Suprapubic skin (tissue), 4 donors: ENCODE measurements around the gene BCAM. TPM values are rescaled to one million over a fixed set of nuclear protein-coding genes. Genes with fewer than 3 reads are reported as not detected.
A peak's percentile ranks its signal among the peaks of the same experiment; 100 is the strongest.

Experiments
- DNase-seq, 2 donors: peaks; one replicate each; pipeline ENCODE4 v3.0.0-alpha.2; 2019; ENCODE audit warnings: low spot score in 2 of 2
- H3K27ac ChIP-seq: fragments of 200-600 bp; sonication (generic); one replicate; pipeline ENCODE4 v1.5.1; 2019
- H3K27me3 ChIP-seq: fragments of 200-600 bp; sonication (generic); one replicate; pipeline ENCODE4 v1.5.1; 2019
- H3K36me3 ChIP-seq: fragments of 200-600 bp; sonication (generic); one replicate; pipeline ENCODE4 v1.5.1; 2019
- H3K4me1 ChIP-seq: fragments of 200-600 bp; sonication (generic); one replicate; pipeline ENCODE4 v1.5.1; 2019
- H3K4me3 ChIP-seq: fragments of 200-600 bp; sonication (generic); one replicate; pipeline ENCODE4 v1.5.1; 2019; ENCODE audit warnings: mild to moderate bottlenecking
- H3K9me3 ChIP-seq: fragments of 200-600 bp; sonication (generic); one replicate; pipeline ENCODE4 v1.5.1; 2019
- CTCF ChIP-seq, 2 donors: fragments of 200-600 bp in 1 of 2; fragments of 450-650 bp in 1 of 2; sonication (generic) in 1 of 2; IDR thresholded peaks; one replicate each; pipeline ENCODE4 v1.5.1; 2016 to 2019; ENCODE audit warnings: antibody characterized with exemption in 2 of 2, mild to moderate bottlenecking in 1 of 2, moderate library complexity in 1 of 2
- EP300 ChIP-seq: sonication (generic); formaldehyde crosslinking; IDR thresholded peaks from one replicate; pipeline ENCODE4 v1.6.1; 2017; ENCODE audit warnings: antibody characterized with exemption
- POLR2A ChIP-seq, 2 donors: fragments of 450-650 bp; IDR thresholded peaks; one replicate each; pipeline ENCODE4 v1.6.1; 2017; ENCODE audit warnings: antibody characterized with exemption in 2 of 2, mild to moderate bottlenecking in 2 of 2, moderate library complexity in 2 of 2
- POLR2AphosphoS5 ChIP-seq, 3 donors: sonication (generic); formaldehyde crosslinking; IDR thresholded peaks; one replicate each; pipeline ENCODE4 v1.6.1; 2017; ENCODE audit warnings: antibody characterized with exemption in 3 of 3
- WGBS: methylation state at CpG from one replicate; pipeline ENCODE4 v1.1.5; 2018; 5-methylcytosine and 5-hydroxymethylcytosine counted together
- total RNA-seq, 4 donors: library from RNA; depleted of rRNA; stranded (reverse); fragments of >200 nt; gene quantifications; one replicate each; pipeline ENCODE4 v1.1.0, GENCODE V29; 2016

BCAM gene
- total RNA-seq, 4 donors from 2014 or later = 27.4 to 67.5 (median 50.8) TPM

GRCh38 chr19:44794610-44795009 lies 14.3 kb upstream of the BCAM start:
- 92% methylated on average over 4 of the region's 4 CpGs for WGBS

DNA sequence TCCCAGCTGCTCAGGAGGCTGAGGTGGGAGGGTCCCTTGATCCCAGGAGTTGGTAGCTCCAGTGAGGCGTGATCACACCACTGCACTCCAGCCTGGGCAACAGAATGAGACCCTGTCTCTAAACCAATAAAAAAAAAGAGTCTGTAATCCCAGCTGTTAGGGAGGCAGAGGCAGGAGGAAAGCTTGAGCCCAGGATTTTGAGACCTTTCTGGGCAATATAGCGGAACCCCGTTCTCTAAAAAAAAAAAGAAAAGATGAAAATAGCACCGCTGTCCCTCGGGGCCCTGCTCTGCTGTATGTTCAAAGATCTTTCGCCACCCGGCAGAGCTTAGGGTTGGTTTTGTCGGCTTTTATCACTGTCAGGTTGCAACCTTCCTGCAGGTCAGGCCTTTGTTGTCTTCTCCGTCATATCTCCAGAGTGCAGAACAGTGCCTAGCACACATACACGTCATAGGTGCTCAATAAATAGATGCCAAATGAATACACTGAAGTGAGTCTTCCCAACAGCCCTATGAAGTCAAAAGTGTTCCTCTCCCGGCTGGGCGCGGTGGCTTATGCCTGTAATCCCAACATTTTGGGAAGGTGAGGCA lies 13.4 kb upstream of the BCAM start:
- peaks cover 24% of the 10 kb centered on the region for H3K36me3 ChIP-seq
- WGBS = 87% methylated on average over 13 of the region's 13 CpGs

More at GRCh38 chr19:44794610-44795009, 14.3 kb upstream of the BCAM start:
- Histone ChIP-seq H3K36me3 (peaks cover 26% of the 10 kb centered on the region), H3K4me3 (no peak overlapping the region), H3K27me3 (no peaks in the 10 kb centered on the region), H3K27ac (no peak overlapping the region), H3K4me1 (no peaks in the 10 kb centered on the region), H3K9me3 (no peaks in the 10 kb centered on the region)
- TF ChIP-seq POLR2AphosphoS5 (IDR thresholded peaks at IDR 0.05) = no peak
- TF ChIP-seq POLR2A (IDR thresholded peaks at IDR 0.05) = no peak
- no peak for TF ChIP-seq EP300
- TF ChIP-seq CTCF (IDR thresholded peaks at IDR 0.05) = no peak
- no peak for DNase-seq

DNA sequence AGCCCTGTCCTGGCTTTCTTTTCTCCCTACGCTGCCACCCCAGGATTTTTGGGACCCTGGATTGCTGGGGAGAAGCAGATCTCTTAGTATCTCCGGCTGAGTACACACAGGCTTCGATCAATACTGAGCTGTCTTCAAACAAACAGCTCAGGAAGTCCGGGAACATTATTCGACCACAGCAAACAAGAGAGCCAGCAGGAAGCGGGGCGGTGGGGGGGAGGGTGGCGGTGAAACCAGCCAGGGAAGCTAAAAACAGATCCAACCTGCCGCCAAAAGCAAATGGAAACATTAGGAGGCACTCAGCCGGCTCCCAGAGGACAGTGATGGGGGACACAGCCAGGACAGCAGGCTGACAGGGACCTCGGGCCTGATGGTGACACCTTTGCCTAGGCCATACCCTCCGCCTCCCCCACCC lies 12.2 kb upstream of the BCAM start:
- Histone ChIP-seq H3K27ac (peak overlapping the region; percentile 29), H3K4me3 (no peak overlapping the region), H3K27me3 (no peaks in the 10 kb centered on the region), H3K4me1 (peaks cover 3% of the 10 kb centered on the region), H3K36me3 (peaks cover 24% of the 10 kb centered on the region), H3K9me3 (no peaks in the 10 kb centered on the region)
- no peak for DNase-seq
- no peak for TF ChIP-seq POLR2AphosphoS5 (IDR thresholded peaks at IDR 0.05)
- TF ChIP-seq POLR2A (IDR thresholded peaks at IDR 0.05) = no peak
- TF ChIP-seq CTCF (IDR thresholded peaks at IDR 0.05) = no peak
- no peak for TF ChIP-seq EP300
- 55% methylated on average over 11 of the region's 12 CpGs for WGBS

More for the DNA sequence above, 13.4 kb upstream of the BCAM start:
- no peak for DNase-seq
- Histone ChIP-seq H3K27me3 (no peaks in the 10 kb centered on the region), H3K4me1 (peaks cover 3% of the 10 kb centered on the region), H3K27ac (no peak overlapping the region), H3K9me3 (no peaks in the 10 kb centered on the region), H3K4me3 (no peak overlapping the region)
- no peak for TF ChIP-seq CTCF (IDR thresholded peaks at IDR 0.05)
- no peak for TF ChIP-seq POLR2AphosphoS5 (IDR thresholded peaks at IDR 0.05)
- TF ChIP-seq POLR2A (IDR thresholded peaks at IDR 0.05) = no peak
- no peak for TF ChIP-seq EP300

DNA sequence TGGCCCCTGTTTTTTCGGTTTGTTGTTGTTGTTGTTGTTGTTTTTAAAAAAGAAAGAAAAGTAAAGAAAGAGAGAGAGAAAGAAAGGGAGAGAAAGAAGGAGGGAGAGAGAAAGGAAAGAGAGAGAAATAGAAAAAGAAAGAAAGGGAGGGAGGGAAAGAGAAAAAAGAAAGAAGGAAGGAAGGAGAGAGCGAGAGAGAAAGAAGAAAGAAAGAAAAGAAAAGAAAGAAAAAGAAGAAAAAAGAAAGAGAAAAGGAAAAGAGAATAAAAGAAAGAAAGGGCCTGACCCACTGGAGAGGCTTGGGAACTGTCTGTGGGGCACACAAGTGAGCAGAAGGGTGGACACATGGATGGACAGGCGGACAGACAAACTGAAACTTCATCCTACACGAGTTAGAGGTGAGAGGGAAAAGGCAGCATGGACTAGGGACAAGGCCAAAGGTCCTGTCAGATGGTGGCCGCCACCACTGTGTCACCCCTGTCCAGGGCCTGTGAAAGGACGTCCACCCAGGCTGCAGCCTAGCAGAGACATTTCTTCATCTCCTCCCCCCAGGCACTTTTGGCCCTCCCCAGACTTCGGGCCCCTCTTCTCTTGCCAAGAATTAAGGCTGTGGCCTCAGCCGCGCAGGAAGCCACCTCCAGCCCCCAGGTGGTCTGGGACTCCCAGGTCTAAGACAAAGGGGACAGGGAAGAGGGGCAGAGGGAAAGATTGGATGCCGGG lies 9.1 kb upstream of the BCAM start:
- Histone ChIP-seq H3K27ac (no peak overlapping the region), H3K27me3 (no peaks in the 10 kb centered on the region), H3K36me3 (peaks cover 16% of the 10 kb centered on the region), H3K4me3 (no peak overlapping the region), H3K4me1 (peaks cover 3% of the 10 kb centered on the region), H3K9me3 (no peaks in the 10 kb centered on the region)
- 78% methylated on average over 10 of the region's 10 CpGs for WGBS
- TF ChIP-seq CTCF (IDR thresholded peaks at IDR 0.05) = no peak
- TF ChIP-seq POLR2AphosphoS5 (IDR thresholded peaks at IDR 0.05) = no peak
- TF ChIP-seq EP300 = no peak
- TF ChIP-seq POLR2A (IDR thresholded peaks at IDR 0.05) = no peak
- no peak for DNase-seq

GRCh38 chr19:44800461-44800860 lies 8.4 kb upstream of the BCAM start:
- peaks cover 13% of the 10 kb centered on the region for H3K36me3 ChIP-seq
- peak; percentile 94 to 95 for TF ChIP-seq CTCF (IDR thresholded peaks at IDR 0.05)
- TF ChIP-seq POLR2A (IDR thresholded peaks at IDR 0.05) = no peak
- DNase-seq = peak; percentile 86 to 90
- no peaks in the 10 kb centered on the region for H3K9me3 ChIP-seq
- no peak overlapping the region for H3K4me3 ChIP-seq
- WGBS = no CpG with 5 or more reads among the region's 3 CpGs
- H3K27me3 ChIP-seq = no peaks in the 10 kb centered on the region
- H3K4me1 ChIP-seq = peaks cover 3% of the 10 kb centered on the region
- no peak overlapping the region for H3K27ac ChIP-seq
